Skeletal muscle satellite cell (primary cell): ENCODE data around the gene KIF18B. TPM values are rescaled to one million over a fixed set of nuclear protein-coding genes. Genes with fewer than 3 reads are reported as not detected.

Source experiments
- small RNA-seq: library from RNA; depleted of rRNA; stranded (forward); fragments of <200 nt; gene quantifications from one replicate; pipeline ENCODE3, GENCODE V24; 2012

The KIF18B gene

Small RNAs within 50 kb of the gene (small RNA-seq; reads per million reads assigned to genes)
- gene AC015936.2 (not detected), gene CCDC103 (not detected), gene MIR6783 (not detected), gene RN7SL405P (not detected)
